Esophagus squamous epithelium (tissue), 4 donors: Measurements from ENCODE around the gene TNFSF4.

ENCODE experiments used
- POLR2A ChIP-seq, 4 donors: fragments of 450-650 bp; IDR thresholded peaks; one replicate each; pipeline ENCODE4 v1.6.1; 2017; ENCODE audit warnings: antibody characterized with exemption in 4 of 4, mild to moderate bottlenecking in 4 of 4, moderate library complexity in 3 of 4
- TF ChIP-seq, protein P1 (sequence below), 6 experiments: fragments of 450-650 bp in 4 of 6; fragments of 200-600 bp in 2 of 6; sonication (generic) in 2 of 6; IDR thresholded peaks; one replicate each; pipeline ENCODE4 v1.5.1; 2016 to 2019; ENCODE audit warnings: antibody characterized with exemption in 6 of 6, mild to moderate bottlenecking in 4 of 6, moderate library complexity in 4 of 6

DNA sequence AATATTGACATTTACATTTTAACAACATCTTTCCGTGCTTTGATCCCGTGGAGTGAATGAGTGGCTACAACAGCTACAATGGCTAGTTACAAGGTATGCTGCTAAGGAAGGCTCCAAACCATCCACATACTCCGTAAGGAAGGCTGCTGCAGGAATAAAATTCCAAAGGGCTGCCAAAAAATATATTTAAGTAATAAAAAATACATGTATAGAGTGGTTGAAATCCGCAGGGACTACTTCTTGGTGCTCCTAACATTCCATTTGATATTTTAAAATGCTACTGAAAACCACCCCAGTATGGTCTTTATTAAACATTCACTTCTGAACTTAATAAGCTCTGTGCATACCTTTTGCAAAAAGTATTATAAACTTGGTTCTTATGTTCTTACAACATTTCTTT lies 25.3 kb downstream of the TNFSF4 start:
- TF ChIP-seq, protein P1, sequence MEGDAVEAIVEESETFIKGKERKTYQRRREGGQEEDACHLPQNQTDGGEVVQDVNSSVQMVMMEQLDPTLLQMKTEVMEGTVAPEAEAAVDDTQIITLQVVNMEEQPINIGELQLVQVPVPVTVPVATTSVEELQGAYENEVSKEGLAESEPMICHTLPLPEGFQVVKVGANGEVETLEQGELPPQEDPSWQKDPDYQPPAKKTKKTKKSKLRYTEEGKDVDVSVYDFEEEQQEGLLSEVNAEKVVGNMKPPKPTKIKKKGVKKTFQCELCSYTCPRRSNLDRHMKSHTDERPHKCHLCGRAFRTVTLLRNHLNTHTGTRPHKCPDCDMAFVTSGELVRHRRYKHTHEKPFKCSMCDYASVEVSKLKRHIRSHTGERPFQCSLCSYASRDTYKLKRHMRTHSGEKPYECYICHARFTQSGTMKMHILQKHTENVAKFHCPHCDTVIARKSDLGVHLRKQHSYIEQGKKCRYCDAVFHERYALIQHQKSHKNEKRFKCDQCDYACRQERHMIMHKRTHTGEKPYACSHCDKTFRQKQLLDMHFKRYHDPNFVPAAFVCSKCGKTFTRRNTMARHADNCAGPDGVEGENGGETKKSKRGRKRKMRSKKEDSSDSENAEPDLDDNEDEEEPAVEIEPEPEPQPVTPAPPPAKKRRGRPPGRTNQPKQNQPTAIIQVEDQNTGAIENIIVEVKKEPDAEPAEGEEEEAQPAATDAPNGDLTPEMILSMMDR (IDR thresholded peaks at IDR 0.05), result no peak
- TF ChIP-seq POLR2A (IDR thresholded peaks at IDR 0.05), result no peak
